Measurements from ENCODE around the gene VIPR1.
A peak's percentile ranks its signal among the peaks of the same experiment; 100 is the strongest.

Gene VIPR1

GRCh38 chr3:42581709-42582473, 79.4 kb downstream of the VIPR1 start, which contains the start of gene SEC22C (continued):
- TF ChIP-seq ZBTB11 (tag by site-specific recombination; conservative IDR thresholded peaks at IDR 0.05; ENCODE audit: low read depth) (0 out of 2 replicates have a peak, but pooled peaks have one; percentile 28), ZXDB (tag by site-specific recombination; IDR thresholded peaks at IDR 0.05) (peak; percentile 56; the same call in 1 of the 2 replicates), PRDM2 (tag by site-specific recombination; IDR thresholded peaks at IDR 0.05; ENCODE audit: borderline replicate concordance) (no peak), ZFHX2 (tag by site-specific recombination; conservative IDR thresholded peaks at IDR 0.05) (peak; percentile 81), ZNF670 (tag by site-specific recombination; IDR thresholded peaks at IDR 0.05; ENCODE audit: low read depth) (no peak), HOXD13 (CRISPR knock-in tag; IDR thresholded peaks at IDR 0.05; ENCODE audit: borderline replicate concordance) (no peak), ZSCAN16 (tag by site-specific recombination; IDR thresholded peaks at IDR 0.05) (peak; percentile 73; the same call in 1 of the 2 replicates), ZNF398 (tag by site-specific recombination; IDR thresholded peaks at IDR 0.05) (peak; percentile 70), ZNF2 (tag by site-specific recombination; IDR thresholded peaks at IDR 0.05) (0 out of 2 replicates have a peak, but pooled peaks have one; percentile 48), MZF1 (tag by site-specific recombination; IDR thresholded peaks at IDR 0.05; ENCODE audit: borderline replicate concordance) (0 out of 2 replicates have a peak, but pooled peaks have one; percentile 5), ZNF18 (tag by site-specific recombination; IDR thresholded peaks at IDR 0.05) (peak; percentile 85), ZNF350 (tag by site-specific recombination; IDR thresholded peaks at IDR 0.05) (peak; percentile 97; the same call in 1 of the 2 replicates), ZNF596 (tag by site-specific recombination; IDR thresholded peaks at IDR 0.05) (no peak), ZNF148 (tag by site-specific recombination; IDR thresholded peaks at IDR 0.05; ENCODE audit: borderline replicate concordance) (no peak), ZBTB26 (tag by site-specific recombination; optimal IDR thresholded peaks at IDR 0.05) (peak; percentile 95), PRDM10 (tag by site-specific recombination; IDR thresholded peaks at IDR 0.05) (peak; percentile 52)
